Lower lobe of right lung (tissue), 2 donors: ENCODE data around the gene GPC3. TPM values are rescaled to one million over a fixed set of nuclear protein-coding genes. Genes with fewer than 3 reads are reported as not detected.

Experiments used
- ATAC-seq, 2 donors: fragments of 200-7000 bp; cut with Tn5 transposase; one replicate each; pipeline ENCODE4 v1.9.1; 2020 to 2022; ENCODE audit warnings: mild to moderate bottlenecking in 2 of 2, moderate library complexity in 2 of 2
- DNase-seq: peaks from one replicate; pipeline ENCODE4 v3.0.0-alpha.2; 2020
- H3K27ac ChIP-seq: fragments of 200-600 bp; one replicate; pipeline ENCODE4 v1.8.0; 2022
- H3K27me3 ChIP-seq: fragments of 200-600 bp; one replicate; pipeline ENCODE4 v1.8.0; 2022; ENCODE audit warnings: low read depth
- H3K36me3 ChIP-seq: fragments of 200-600 bp; one replicate; pipeline ENCODE4 v1.8.0; 2022; ENCODE audit warnings: mild to moderate bottlenecking
- H3K4me1 ChIP-seq: fragments of 200-600 bp; one replicate; pipeline ENCODE4 v1.8.0; 2022
- H3K4me3 ChIP-seq: fragments of 200-600 bp; one replicate; pipeline ENCODE4 v1.8.0; 2022; ENCODE audit warnings: mild to moderate bottlenecking
- H3K9me3 ChIP-seq: fragments of 200-600 bp; one replicate; pipeline ENCODE4 v1.8.0; 2022
- CTCF ChIP-seq: fragments of 200-600 bp; IDR thresholded peaks from one replicate; pipeline ENCODE4 v1.8.0; 2022; ENCODE audit warnings: antibody characterized with exemption, mild to moderate bottlenecking
- intact Hi-C: fragments of 100-400 bp; cut with DNase I; formaldehyde crosslinking; loops from one replicate; pipeline ENCODE4 v1.11.0; 2022
- total RNA-seq: library from RNA; stranded (reverse); fragmentation: NEBNext Ultra II Directional; extraction: Animal tissue kit (Norgen Biotek cat#: 25700); gene quantifications from one replicate; pipeline ENCODE4 v1.2.1, GENCODE V29; 2021
- donor health status: DM: no; HTN: yes; CAD: no; lungs with severe emphysema.

Gene GPC3
- total RNA-seq, 1 donor from 2014 or later = 50.2 TPM

GRCh38 chrX:134013092-134013497 lies 27.7 kb upstream of the GPC3 start:
- peak in 1 of 2 donors; percentile 21 for ATAC-seq
- H3K4me1 ChIP-seq = no peaks in the 10 kb centered on the region
- no peak for TF ChIP-seq CTCF

GRCh38 chrX:134010690-134011089 lies 25.3 kb upstream of the GPC3 start:
- TF ChIP-seq CTCF = no peak
- intact Hi-C loops = no loop called here
- Histone ChIP-seq H3K27me3 (no peaks in the 10 kb centered on the region), H3K4me3 (no peak overlapping the region), H3K27ac (no peak overlapping the region), H3K9me3 (no peaks in the 10 kb centered on the region), H3K36me3 (no peaks in the 10 kb centered on the region), H3K4me1 (no peaks in the 10 kb centered on the region)
- DNase-seq = no peak
- ATAC-seq = no peak

More at GRCh38 chrX:134013092-134013497, 27.7 kb upstream of the GPC3 start:
- Histone ChIP-seq H3K9me3 (no peaks in the 10 kb centered on the region), H3K27me3 (no peaks in the 10 kb centered on the region), H3K27ac (no peak overlapping the region), H3K4me3 (no peak overlapping the region), H3K36me3 (no peaks in the 10 kb centered on the region)
- DNase-seq = no peak
- intact Hi-C loops = no loop called here

- ATAC-seq (no peak), DNase-seq (no peak)
- no peak for TF ChIP-seq CTCF
- H3K27me3 ChIP-seq = no peaks in the 10 kb centered on the region
- H3K9me3 ChIP-seq = no peaks in the 10 kb centered on the region
- no peaks in the 10 kb centered on the region for H3K36me3 ChIP-seq
- no peak overlapping the region for H3K4me3 ChIP-seq
- no peak overlapping the region for H3K27ac ChIP-seq
- intact Hi-C loops = no loop called here
- no peaks in the 10 kb centered on the region for H3K4me1 ChIP-seq
These were observed 22.3 kb upstream of the GPC3 start for GRCh38 chrX:134007716-134008115.

- intact Hi-C loops = no loop called here
- H3K27me3 ChIP-seq = no peaks in the 10 kb centered on the region
- no peaks in the 10 kb centered on the region for H3K36me3 ChIP-seq
- no peak for TF ChIP-seq CTCF
- H3K9me3 ChIP-seq = no peaks in the 10 kb centered on the region
- no peak for DNase-seq
- H3K27ac ChIP-seq = no peak overlapping the region
- no peaks in the 10 kb centered on the region for H3K4me1 ChIP-seq
- ATAC-seq = no peak
- H3K4me3 ChIP-seq = no peak overlapping the region
These were observed 21.2 kb upstream of the GPC3 start for GRCh38 chrX:134006484-134007161.

- peak; percentile 73 to 94 for ATAC-seq
- Histone ChIP-seq H3K9me3 (no peaks in the 10 kb centered on the region), H3K36me3 (no peaks in the 10 kb centered on the region), H3K27me3 (no peaks in the 10 kb centered on the region), H3K27ac (peak overlapping the region; percentile 6), H3K4me1 (no peaks in the 10 kb centered on the region), H3K4me3 (no peak overlapping the region)
- intact Hi-C loops = no loop called here
- no peak for DNase-seq
- no peak for TF ChIP-seq CTCF
These were observed 18.7 kb upstream of the GPC3 start for GRCh38 chrX:134004084-134004483.
